ENCODE results near the gene RAD21L1.

RAD21L1 gene

GRCh38 chr20:1269850-1270249, 44.0 kb downstream of the RAD21L1 start:
- Histone ChIP-seq H3K79me2 (ENCODE audit: control insufficient read depth, insufficient read depth, low read length, unreplicated experiment) (no peaks in the 10 kb centered on the region), H3K4me3 (ENCODE audit: low read depth, low read length) (no peak overlapping the region), H3K27me3 (ENCODE audit: insufficient read depth, low read length) (no peaks in the 10 kb centered on the region), H3K4me1 (ENCODE audit: control insufficient read depth, insufficient read depth, low read length, unreplicated experiment) (peaks cover 9% of the 10 kb centered on the region), H3K27ac (ENCODE audit: low read depth, low read length) (no peak overlapping the region), H2AFZ (ENCODE audit: low read length, unreplicated experiment) (no peak overlapping the region), H3K36me3 (ENCODE audit: insufficient read depth, low read length) (no peaks in the 10 kb centered on the region; the same call in 1 of the 2 replicates)

DNA sequence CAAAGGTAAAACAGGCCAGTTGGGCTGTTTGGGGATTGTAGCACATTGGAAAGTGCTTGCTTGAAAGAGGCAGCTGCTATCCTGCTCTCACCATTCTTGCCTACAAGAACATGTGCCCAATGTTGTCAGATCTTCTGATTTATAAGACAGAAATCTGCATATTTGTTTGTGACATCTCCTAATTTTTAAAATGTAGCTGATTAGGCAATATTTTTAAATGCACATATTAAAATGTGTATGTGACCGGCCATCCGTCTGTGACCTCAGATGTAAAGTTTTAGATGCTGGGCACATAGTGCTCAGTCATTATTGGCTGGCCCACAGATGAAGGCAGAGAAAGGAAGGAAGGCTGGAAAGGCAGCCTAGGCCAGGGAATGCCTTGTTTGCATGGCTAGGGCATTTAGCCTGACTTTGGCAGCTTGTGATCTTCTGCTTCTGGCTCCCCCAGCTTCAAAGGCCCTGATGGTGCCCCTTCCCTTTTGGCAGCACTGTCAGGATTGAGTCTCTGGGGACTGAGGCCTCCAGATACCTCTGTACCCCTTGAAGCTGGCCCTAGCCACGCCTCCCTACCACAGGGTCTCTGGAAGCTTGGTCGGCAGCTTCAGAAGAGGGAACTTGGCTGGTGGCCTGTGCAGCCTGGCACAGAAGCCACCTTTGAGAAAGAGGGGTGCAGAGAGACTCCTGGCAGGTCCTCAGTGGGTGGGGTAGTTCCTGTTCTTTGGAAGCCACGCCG, 46.7 kb downstream of the RAD21L1 start:
- H2AFZ ChIP-seq (ENCODE audit: low read length, unreplicated experiment) = no peak overlapping the region

GRCh38 chr20:1273366-1273765, 47.5 kb downstream of the RAD21L1 start:
- Histone ChIP-seq H3K36me3 (ENCODE audit: insufficient read depth, low read length) (no peaks in the 10 kb centered on the region; the same call in 1 of the 2 replicates), H2AFZ (ENCODE audit: low read length, unreplicated experiment) (no peak overlapping the region), H3K27ac (ENCODE audit: low read depth, low read length) (no peak overlapping the region), H3K79me2 (ENCODE audit: control insufficient read depth, insufficient read depth, low read length, unreplicated experiment) (no peaks in the 10 kb centered on the region), H3K4me1 (ENCODE audit: control insufficient read depth, insufficient read depth, low read length, unreplicated experiment) (no peaks in the 10 kb centered on the region), H3K4me3 (ENCODE audit: low read depth, low read length) (no peak overlapping the region), H3K27me3 (ENCODE audit: insufficient read depth, low read length) (no peaks in the 10 kb centered on the region)

More for the DNA sequence above, 46.7 kb downstream of the RAD21L1 start:
- Histone ChIP-seq H3K27ac (ENCODE audit: low read depth, low read length) (no peak overlapping the region), H3K4me3 (ENCODE audit: low read depth, low read length) (no peak overlapping the region), H3K27me3 (ENCODE audit: insufficient read depth, low read length) (no peaks in the 10 kb centered on the region), H3K4me1 (ENCODE audit: control insufficient read depth, insufficient read depth, low read length, unreplicated experiment) (no peaks in the 10 kb centered on the region), H3K36me3 (ENCODE audit: insufficient read depth, low read length) (no peaks in the 10 kb centered on the region; the same call in 1 of the 2 replicates), H3K79me2 (ENCODE audit: control insufficient read depth, insufficient read depth, low read length, unreplicated experiment) (no peaks in the 10 kb centered on the region)

- Histone ChIP-seq H3K79me2 (ENCODE audit: control insufficient read depth, insufficient read depth, low read length, unreplicated experiment) (no peaks in the 10 kb centered on the region), H3K36me3 (ENCODE audit: insufficient read depth, low read length) (no peaks in the 10 kb centered on the region), H3K27me3 (ENCODE audit: insufficient read depth, low read length) (no peaks in the 10 kb centered on the region), H3K4me3 (ENCODE audit: low read depth, low read length) (no peak overlapping the region), H2AFZ (ENCODE audit: low read length, unreplicated experiment) (no peak overlapping the region), H3K4me1 (ENCODE audit: control insufficient read depth, insufficient read depth, low read length, unreplicated experiment) (peaks cover under 1% of the 10 kb centered on the region), H3K27ac (ENCODE audit: low read depth, low read length) (no peak overlapping the region)
Measured at GRCh38 chr20:1274485-1275311, 48.9 kb downstream of the RAD21L1 start.

- Histone ChIP-seq H3K27me3 (ENCODE audit: insufficient read depth, low read length) (no peaks in the 10 kb centered on the region), H2AFZ (ENCODE audit: low read length, unreplicated experiment) (no peak overlapping the region), H3K79me2 (ENCODE audit: control insufficient read depth, insufficient read depth, low read length, unreplicated experiment) (no peaks in the 10 kb centered on the region), H3K27ac (ENCODE audit: low read depth, low read length) (no peak overlapping the region), H3K4me1 (ENCODE audit: control insufficient read depth, insufficient read depth, low read length, unreplicated experiment) (peaks cover 11% of the 10 kb centered on the region), H3K36me3 (ENCODE audit: insufficient read depth, low read length) (no peaks in the 10 kb centered on the region), H3K4me3 (ENCODE audit: low read depth, low read length) (no peak overlapping the region)
Measured at GRCh38 chr20:1275919-1276318, 50.1 kb downstream of the RAD21L1 start.

DNA sequence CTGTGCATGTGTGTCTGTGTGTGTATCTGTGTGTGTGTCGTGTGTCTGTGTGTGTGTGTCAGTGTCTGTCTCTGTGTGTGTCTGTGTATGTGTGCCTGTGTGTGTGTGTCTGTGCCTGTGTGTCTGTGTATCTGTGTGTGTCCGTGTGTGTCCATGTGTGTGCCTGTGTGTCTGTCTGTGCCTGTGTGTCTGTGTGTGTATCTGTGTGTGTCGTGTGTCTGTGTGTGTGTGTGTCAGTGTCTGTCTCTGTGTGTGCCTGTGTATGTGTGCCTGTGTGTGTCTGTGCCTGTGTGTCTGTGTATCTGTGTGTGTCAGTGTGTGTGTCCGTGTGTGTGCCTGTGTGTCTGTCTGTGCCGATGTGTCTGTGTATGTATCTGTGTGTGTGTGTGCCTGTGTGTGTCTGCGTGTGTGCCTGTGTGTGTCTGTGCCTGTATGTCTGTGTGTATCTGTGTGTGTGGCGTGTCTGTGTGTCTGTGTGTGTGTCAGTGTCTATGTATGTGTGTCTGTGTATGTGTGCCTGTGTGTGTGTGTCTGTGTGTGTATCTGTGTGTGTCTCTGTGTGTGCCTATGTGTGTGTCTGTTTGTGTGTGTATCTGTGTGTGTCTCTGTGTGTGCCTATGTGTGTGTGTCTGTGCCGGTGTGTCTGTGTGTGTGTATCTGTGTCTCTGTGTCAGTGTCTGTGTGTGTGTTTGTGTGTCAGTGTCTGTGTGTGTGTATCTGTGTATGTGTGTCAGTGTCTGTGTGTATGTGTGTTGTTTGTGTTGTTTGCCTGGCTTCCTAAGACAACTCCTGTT, 51.9 kb downstream of the RAD21L1 start:
- Histone ChIP-seq H3K27ac (ENCODE audit: low read depth, low read length) (no peak overlapping the region), H3K27me3 (ENCODE audit: insufficient read depth, low read length) (no peaks in the 10 kb centered on the region), H2AFZ (ENCODE audit: low read length, unreplicated experiment) (no peak overlapping the region), H3K36me3 (ENCODE audit: insufficient read depth, low read length) (no peaks in the 10 kb centered on the region), H3K79me2 (ENCODE audit: control insufficient read depth, insufficient read depth, low read length, unreplicated experiment) (no peaks in the 10 kb centered on the region), H3K4me1 (ENCODE audit: control insufficient read depth, insufficient read depth, low read length, unreplicated experiment) (peaks cover 11% of the 10 kb centered on the region), H3K4me3 (ENCODE audit: low read depth, low read length) (no peak overlapping the region)

- no peaks in the 10 kb centered on the region for H3K27me3 ChIP-seq (ENCODE audit: insufficient read depth, low read length)
- no peaks in the 10 kb centered on the region for H3K79me2 ChIP-seq (ENCODE audit: control insufficient read depth, insufficient read depth, low read length, unreplicated experiment)
- H3K4me3 ChIP-seq (ENCODE audit: low read depth, low read length) = no peak overlapping the region
- no peak overlapping the region for H2AFZ ChIP-seq (ENCODE audit: low read length, unreplicated experiment)
- peaks cover 11% of the 10 kb centered on the region for H3K4me1 ChIP-seq (ENCODE audit: control insufficient read depth, insufficient read depth, low read length, unreplicated experiment)
- no peaks in the 10 kb centered on the region for H3K36me3 ChIP-seq (ENCODE audit: insufficient read depth, low read length)
- H3K27ac ChIP-seq (ENCODE audit: low read depth, low read length) = no peak overlapping the region
Measured at GRCh38 chr20:1278993-1279392, 53.1 kb downstream of the RAD21L1 start.

GRCh38 chr20:1280195-1281102, 54.6 kb downstream of the RAD21L1 start:
- Histone ChIP-seq H3K4me1 (ENCODE audit: control insufficient read depth, insufficient read depth, low read length, unreplicated experiment) (peaks cover 11% of the 10 kb centered on the region), H3K79me2 (ENCODE audit: control insufficient read depth, insufficient read depth, low read length, unreplicated experiment) (no peaks in the 10 kb centered on the region), H3K27me3 (ENCODE audit: insufficient read depth, low read length) (no peaks in the 10 kb centered on the region), H3K4me3 (ENCODE audit: low read depth, low read length) (no peak overlapping the region), H3K27ac (ENCODE audit: low read depth, low read length) (no peak overlapping the region), H3K36me3 (ENCODE audit: insufficient read depth, low read length) (no peaks in the 10 kb centered on the region), H2AFZ (ENCODE audit: low read length, unreplicated experiment) (no peak overlapping the region)

DNA sequence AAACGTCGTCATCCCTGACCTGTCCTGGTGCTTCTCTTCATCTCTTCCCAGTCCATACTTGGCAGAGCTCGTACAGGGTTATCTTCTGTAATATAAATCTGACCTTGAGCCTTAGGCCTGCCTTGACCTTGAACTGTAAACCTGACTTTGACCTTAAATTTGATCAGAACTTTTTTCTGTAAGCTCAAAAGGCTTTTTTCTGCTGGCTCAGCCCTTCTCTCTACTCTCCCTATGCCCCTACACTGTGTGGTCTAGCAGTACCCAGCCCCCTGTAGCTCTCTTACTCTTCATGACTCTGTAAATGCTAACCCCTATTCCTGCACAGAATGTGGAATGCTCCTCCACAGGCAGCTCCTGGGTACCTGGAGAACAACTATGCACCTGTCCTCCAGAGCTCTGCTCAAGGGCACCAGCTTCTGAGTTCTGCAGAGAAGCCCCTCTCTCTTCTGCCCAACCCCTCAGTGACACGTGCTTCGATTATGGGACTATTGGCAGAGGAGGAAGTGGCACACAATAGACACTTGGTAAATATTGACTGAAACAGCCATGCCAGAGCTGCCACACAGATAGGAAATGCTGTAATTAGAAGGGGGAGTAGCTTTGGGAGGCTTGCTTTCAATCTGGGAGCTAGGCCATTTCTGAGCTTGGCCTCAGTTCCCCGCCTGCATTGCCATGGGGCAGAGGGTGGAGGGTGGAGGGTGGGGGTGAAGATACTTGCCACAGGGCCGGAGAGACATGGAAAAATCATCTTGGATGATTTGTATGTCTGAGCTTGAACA, 55.6 kb downstream of the RAD21L1 start:
- Histone ChIP-seq H3K4me1 (ENCODE audit: control insufficient read depth, insufficient read depth, low read length, unreplicated experiment) (peaks cover 11% of the 10 kb centered on the region), H3K36me3 (ENCODE audit: insufficient read depth, low read length) (no peaks in the 10 kb centered on the region), H3K4me3 (ENCODE audit: low read depth, low read length) (no peak overlapping the region), H3K79me2 (ENCODE audit: control insufficient read depth, insufficient read depth, low read length, unreplicated experiment) (no peaks in the 10 kb centered on the region), H3K27me3 (ENCODE audit: insufficient read depth, low read length) (no peaks in the 10 kb centered on the region), H3K27ac (ENCODE audit: low read depth, low read length) (no peak overlapping the region), H2AFZ (ENCODE audit: low read length, unreplicated experiment) (no peak overlapping the region)
